ENCODE measurements around the gene MYBL2.

MYBL2 gene

GRCh38 chr20:43723735-43724134 lies 56.8 kb downstream of the MYBL2 start:
- no peak for TF ChIP-seq CTCF (IDR thresholded peaks at IDR 0.05)
- no peak for TF ChIP-seq ZFX (IDR thresholded peaks at IDR 0.05; ENCODE audit: borderline replicate concordance)
- H3K27ac ChIP-seq = no peak overlapping the region

GRCh38 chr20:43724383-43724782 lies 57.5 kb downstream of the MYBL2 start:
- no peak for TF ChIP-seq CTCF (IDR thresholded peaks at IDR 0.05)
- TF ChIP-seq ZFX (IDR thresholded peaks at IDR 0.05; ENCODE audit: borderline replicate concordance) = no peak
- H3K27ac ChIP-seq = no peak overlapping the region

GRCh38 chr20:43725666-43726065 lies 58.8 kb downstream of the MYBL2 start:
- TF ChIP-seq ZFX (IDR thresholded peaks at IDR 0.05; ENCODE audit: borderline replicate concordance) (no peak), CTCF (IDR thresholded peaks at IDR 0.05) (no peak)
- H3K27ac ChIP-seq = no peak overlapping the region

GRCh38 chr20:43726333-43726732 lies 59.4 kb downstream of the MYBL2 start:
- no peak for TF ChIP-seq ZFX (IDR thresholded peaks at IDR 0.05; ENCODE audit: borderline replicate concordance)
- TF ChIP-seq CTCF (IDR thresholded peaks at IDR 0.05) = no peak
- no peak overlapping the region for H3K27ac ChIP-seq

- TF ChIP-seq CTCF (IDR thresholded peaks at IDR 0.05) (no peak), ZFX (IDR thresholded peaks at IDR 0.05; ENCODE audit: borderline replicate concordance) (no peak)
- H3K27ac ChIP-seq = peak within 1 kb of the TSS; percentile 45
These were observed 60.0 kb downstream of the MYBL2 start, which contains the start of gene GTSF1L for GRCh38 chr20:43726811-43727338. GTSF1L (minus strand) TSS chr20:43727002; CDS start chr20:43726694, 308 bp downstream.

GRCh38 chr20:43727980-43728590 lies 61.2 kb downstream of the MYBL2 start:
- peak overlapping the region; percentile 45 for H3K27ac ChIP-seq
- TF ChIP-seq CTCF (IDR thresholded peaks at IDR 0.05) (no peak), ZFX (IDR thresholded peaks at IDR 0.05; ENCODE audit: borderline replicate concordance) (no peak)

GRCh38 chr20:43728686-43729255 lies 61.9 kb downstream of the MYBL2 start:
- peak overlapping the region; percentile 45; the same call in 1 of the 2 replicates for H3K27ac ChIP-seq
- TF ChIP-seq CTCF (IDR thresholded peaks at IDR 0.05) = no peak
- no peak for TF ChIP-seq ZFX (IDR thresholded peaks at IDR 0.05; ENCODE audit: borderline replicate concordance)

Measured in 22Rv1 (cell line).